DMS153 (cell line): ENCODE data around the gene MEIS3.
"Not testable (repeated sequence)": the region's sequence is repeated elsewhere in the genome, so short reads cannot be mapped to it uniquely, and the experiment has no call there.

Experiments
- DNase-seq: peaks from one replicate; lab custom pipeline; 2025; lab: John Stamatoyannopoulos, UW

MEIS3 gene

GRCh38 chr19:47415953-47416642 is 3.2 kb downstream of the MEIS3 start:
- no peak for DNase-seq

DNA sequence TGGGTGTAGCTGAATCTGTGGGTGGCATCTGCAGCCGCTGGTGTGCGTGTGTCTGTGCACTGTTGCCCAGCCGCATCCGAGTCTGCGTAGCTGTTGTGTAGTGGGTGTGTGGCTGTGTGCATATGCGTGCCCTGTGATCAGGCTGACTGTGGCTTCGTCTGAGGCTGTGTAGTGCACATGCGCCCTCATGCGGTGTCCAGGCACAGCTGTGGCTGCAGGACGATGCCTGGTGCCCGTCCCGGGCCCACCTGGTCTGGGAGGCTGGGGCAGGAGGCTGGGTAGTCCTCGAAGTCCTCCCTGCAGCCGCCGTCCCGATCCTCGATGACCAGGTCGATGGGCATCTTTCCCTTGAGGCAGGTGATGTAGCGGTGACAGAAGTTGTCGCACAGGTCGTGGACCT is 4.9 kb downstream of the MEIS3 start:
- DNase-seq: no peak

DNA sequence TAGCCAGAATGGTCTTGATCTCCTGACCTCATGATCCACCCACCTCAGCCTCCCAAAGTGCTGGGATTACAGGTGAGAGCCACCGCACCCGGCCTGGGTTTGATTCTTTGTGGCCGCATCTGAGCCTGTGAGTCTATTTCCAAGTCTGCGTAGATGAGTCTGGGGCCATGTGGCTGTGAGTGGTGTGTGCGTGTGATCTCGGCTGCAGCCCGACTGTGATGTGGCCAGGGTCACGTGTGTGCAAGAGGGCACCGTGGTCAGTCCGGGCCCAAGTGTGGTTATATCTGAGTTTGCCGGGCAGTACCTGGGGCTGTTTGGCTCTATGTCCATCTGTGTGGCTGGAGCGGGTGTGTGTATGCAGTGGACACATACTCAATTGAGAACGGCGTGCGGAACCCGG is 5.4 kb downstream of the MEIS3 start:
- DNase-seq: no peak

DNA sequence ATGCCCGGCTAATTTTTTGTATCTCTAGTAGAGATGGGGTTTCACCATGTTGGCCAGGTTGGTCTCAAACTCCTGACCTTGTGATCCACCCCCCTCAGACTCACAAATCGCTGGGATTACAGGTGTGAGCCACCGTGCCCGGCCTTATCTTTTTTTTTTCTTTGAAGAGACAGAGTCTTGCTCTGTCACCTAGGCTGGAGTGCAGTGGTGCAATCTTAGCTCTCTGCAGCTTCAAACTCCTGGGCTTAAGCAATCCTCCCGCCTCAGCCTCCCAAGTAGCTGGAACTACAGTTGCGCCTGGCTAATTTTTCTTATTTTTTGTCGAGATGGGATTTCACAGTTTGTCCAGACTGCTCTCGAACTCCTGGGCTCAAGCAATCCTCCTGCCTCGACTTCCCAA is 7.6 kb downstream of the MEIS3 start:
- DNase-seq: not testable (repeated sequence)

GRCh38 chr19:47411101-47411500 is 8.2 kb downstream of the MEIS3 start:
- no peak for DNase-seq

DNA sequence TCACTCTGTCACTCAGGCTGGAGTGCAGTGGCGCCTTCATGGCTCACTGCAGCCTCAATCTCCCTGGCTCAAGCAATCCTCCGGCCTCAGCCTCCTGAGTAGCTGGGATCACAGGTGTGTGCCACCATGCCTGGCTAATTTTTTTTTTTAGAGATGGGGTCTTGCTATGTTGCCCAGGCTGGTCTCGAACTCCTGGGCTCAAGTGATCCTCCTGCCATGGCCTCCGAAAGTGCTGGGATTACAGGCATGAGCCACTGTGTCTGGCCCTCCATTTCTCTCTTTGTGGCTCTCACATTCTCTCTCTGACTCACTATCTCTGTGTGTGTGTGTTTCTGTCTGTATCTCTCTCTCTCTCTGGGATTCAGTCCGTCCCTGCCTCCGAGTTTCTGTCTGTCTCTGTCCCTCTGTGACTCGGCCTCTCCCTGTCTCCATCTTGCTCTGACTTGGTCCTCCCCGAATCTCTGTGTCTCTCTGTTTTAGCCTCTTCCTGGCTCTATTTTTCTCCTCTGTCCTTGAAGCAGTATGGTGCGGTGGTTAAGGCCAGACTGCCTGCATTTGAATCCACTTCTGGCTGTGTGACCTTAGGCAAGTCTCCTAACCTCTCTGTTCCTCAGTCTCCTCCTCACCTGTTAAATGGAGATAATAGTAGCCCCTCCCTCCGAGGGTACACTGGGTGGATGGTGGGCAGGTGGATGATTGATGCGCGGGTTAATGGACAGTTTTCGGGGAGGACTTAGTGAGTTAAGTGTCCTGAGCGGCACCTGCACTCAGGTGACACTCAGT is 11.0 kb downstream of the MEIS3 start:
- DNase-seq: no peak

GRCh38 chr19:47407417-47407774 is 11.9 kb downstream of the MEIS3 start:
- no peak for DNase-seq

DNA sequence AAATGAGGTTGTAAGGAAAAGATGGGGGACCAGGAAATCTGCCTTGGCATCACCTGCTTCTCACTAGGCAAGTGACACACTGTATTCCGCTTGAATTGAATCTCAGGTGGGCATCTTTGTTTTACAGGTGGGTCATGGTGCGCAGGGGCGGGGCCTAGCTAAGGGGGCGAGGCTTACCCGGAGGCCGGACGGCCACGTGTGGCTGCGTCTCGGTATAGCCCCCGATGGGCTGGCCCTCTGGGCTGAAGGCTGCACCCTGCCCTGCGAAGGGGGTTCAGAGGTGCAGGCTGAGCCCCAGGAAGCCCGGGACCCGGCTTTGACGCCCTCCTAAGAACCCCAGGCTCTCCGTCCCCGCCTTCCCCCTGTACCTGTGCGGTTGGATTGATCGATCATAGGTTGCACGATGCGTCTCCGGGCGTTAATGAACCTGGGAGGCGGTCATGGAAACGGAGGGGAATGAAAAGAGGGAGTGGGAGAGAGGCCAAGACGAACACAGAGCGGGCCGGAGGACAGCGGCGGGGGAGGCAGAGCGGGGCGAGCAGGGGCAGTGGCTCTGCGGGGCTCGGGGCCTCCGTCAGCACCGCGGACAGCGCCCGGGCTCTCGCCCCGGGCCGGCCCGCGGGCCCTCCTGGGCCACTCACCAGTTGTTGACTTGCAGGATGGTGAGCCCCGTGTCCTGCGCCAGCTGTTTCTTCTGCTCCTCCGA is 12.5 kb downstream of the MEIS3 start:
- no peak for DNase-seq

- DNase-seq: no peak
Measured at GRCh38 chr19:47405854-47406417, 13.4 kb downstream of the MEIS3 start.

DNA sequence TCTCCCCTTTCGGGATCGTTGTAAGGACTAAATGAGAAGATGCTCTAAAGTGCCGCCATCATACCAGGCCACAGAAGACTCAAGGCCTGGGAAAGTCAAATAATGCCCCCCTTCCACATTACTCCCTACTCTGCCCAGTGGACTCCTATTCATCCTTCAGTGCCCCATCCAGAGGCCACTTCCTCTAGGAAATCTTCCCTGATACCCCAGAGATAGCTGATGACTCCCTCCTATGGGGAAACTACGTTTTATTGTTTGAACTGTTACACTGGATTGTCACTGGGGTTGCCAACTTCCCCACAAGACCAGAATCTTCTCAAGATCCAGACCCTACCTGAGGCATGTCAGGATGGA is 14.2 kb downstream of the MEIS3 start:
- DNase-seq: no peak

DNA sequence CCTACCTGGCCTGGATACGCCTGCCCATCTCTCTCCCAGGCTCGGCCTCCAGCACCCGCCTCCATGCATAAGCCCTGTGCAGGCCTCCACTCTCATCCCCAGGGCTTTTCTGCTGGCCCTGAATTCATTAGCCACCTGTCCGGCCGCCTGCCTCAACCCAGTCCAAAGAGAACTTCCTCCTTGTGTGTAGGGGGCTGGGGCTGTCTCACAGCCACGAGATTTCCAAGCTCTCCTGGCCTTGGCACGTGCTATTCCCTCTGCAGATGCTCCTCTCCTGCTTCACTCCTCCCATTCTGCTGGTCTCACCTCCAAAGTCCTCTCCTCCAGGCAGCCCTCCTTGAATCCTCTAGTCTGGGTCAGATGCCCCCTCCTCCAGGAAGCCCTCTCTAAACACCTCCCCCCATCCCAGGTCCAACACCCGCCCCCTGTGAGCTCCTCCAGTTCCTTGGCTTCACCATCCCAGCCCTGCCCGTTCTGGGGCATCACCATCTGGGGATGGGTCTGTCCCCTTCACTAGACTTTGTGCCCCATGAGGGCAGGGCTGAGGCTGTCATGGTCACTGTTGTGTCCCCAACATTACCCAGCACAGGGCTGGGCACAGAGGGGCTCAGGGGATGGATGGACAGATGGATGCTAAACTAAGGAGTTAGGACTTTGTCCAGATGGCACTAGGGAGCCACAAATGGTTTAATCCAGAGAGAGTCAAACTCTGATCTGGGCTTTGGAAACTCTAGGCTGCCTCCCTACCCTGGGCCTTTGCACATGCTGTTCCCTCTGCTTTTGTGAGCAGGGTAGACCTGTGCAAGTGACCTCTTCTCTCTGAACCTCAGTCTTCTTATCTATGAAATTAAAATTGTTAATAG is 14.8 kb downstream of the MEIS3 start:
- DNase-seq: no peak

DNA sequence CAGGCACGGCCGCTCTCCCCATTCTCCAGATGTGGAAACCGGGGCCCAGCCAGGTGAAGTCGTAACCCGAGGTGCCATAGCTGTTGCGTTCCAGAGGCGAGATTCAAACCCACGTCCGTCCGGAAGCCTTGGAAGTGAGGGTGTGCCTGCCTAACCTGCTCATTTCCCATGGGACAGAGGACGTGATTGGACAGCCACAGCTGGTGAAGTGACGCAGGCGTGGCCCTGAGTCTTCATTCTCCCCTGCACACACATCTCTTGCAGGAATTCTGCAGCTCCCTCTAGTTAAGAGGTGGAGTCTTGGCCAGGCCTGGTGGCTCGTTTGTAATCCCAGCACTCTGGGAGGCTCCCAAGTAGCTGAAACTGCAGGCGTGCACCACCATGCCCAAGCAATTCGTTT is 16.8 kb downstream of the MEIS3 start:
- no peak for DNase-seq

- DNase-seq: no peak
Measured at GRCh38 chr19:47398707-47399597, 20.4 kb downstream of the MEIS3 start.

GRCh38 chr19:47391510-47392223 is 27.7 kb downstream of the MEIS3 start:
- DNase-seq: peak; percentile 20

DNA sequence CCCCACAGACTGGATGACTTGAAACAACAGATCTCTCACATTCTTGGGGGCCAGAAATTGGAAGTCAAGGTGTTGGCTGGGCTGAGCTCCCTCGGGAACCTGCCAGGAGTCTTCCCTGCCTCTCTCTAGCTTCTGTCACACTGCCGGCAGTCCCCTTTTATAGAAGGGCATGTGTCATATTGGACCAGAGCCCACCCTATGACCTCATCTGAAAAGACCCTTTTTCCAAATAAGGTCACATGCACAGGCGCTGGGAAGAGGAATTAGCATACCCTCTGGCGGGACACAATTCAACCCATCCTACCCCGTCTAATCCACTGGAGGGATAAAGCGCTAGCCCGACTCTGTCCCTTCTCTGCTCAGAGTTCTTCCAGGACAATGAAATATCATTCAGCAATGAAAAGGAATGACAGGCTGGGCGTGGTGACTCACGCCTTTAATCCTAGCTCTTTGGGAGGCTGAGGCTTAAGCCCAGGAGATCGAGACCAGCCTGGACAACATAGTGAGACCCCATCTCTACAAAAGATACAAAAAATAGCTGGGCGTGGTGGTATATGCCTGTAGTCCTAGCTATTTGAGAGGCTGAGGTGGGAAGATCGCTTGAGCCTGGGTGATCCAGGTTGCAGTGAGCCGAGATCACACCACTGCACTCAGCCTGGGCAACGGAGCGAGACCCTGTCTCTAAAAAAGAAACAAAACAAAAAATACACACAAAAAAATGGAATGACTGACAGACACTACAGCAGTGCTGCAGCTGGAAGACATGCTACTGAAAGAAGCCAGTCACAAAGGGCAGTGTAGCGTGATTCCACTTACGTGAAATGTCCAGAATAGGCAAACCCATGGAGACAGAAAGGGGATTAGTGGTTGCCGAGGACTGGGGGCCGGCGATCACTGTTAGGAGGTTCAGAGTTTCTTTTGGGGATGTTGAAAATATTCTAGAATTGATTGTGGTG is 28.5 kb downstream of the MEIS3 start:
- no peak for DNase-seq

- no peak for DNase-seq
Measured at GRCh38 chr19:47389150-47389556, 30.2 kb downstream of the MEIS3 start.

GRCh38 chr19:47388721-47389120 is 30.6 kb downstream of the MEIS3 start:
- DNase-seq: not testable (repeated sequence)

GRCh38 chr19:47387623-47388022 is 31.7 kb downstream of the MEIS3 start:
- not testable (repeated sequence) for DNase-seq

DNA sequence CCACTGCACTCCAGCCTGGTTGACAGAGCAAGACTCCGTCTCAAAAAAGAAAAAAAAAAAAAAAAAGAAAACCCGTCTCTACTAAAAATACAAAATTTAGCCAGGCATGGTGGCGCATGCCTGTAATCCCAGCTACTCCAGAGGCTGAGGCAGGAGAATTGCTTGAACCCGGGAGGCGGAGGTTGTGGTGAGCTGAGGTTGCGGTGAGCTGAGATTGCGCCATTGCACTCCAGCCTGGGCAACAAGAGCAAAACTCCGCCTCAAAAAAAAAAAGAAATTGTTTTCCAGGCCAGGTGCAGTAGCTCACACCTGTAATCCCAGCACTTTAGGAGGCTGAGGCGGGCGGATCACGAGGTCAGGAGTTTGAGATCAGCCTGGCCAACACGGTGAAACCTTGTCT is 32.7 kb downstream of the MEIS3 start:
- not testable (repeated sequence) for DNase-seq
